HepG2 (cell line): ENCODE data around the gene ZNF629. TPM values are rescaled to one million over a fixed set of nuclear protein-coding genes. Genes with fewer than 3 reads are reported as not detected.
A peak's percentile ranks its signal among the peaks of the same experiment; 100 is the strongest.

ENCODE experiments used
- ETV6 ChIP-seq: sonication (generic); formaldehyde crosslinking; conservative IDR thresholded peaks from 2 replicates; pipeline ENCODE4 v1.4.0; 2020; ENCODE audit warnings: missing genetic modification reagents
- NFKBIZ ChIP-seq: IDR thresholded peaks from 2 replicates; pipeline ENCODE4 v1.6.1; 2018; ENCODE audit warnings: missing genetic modification reagents, missing compliant biosample characterization
- NR3C1 ChIP-seq: sonication (generic); formaldehyde crosslinking; IDR thresholded peaks from 2 replicates; pipeline ENCODE4 v1.4.0; 2020; ENCODE audit warnings: missing genetic modification reagents
- PCBP1 ChIP-seq: fragments of 200-400 bp; formaldehyde crosslinking; IDR thresholded peaks from 2 replicates; pipeline ENCODE4 v1.6.1; 2017; ENCODE audit warnings: mild to moderate bottlenecking, low read depth, low read length, borderline replicate concordance
- ZNF253 ChIP-seq: sonication (generic); formaldehyde crosslinking; IDR thresholded peaks from 2 replicates; pipeline ENCODE4 v1.8.0; 2022; ENCODE audit warnings: mild to moderate bottlenecking, missing genetic modification reagents, borderline replicate concordance
- ZNF337 ChIP-seq: sonication (generic); formaldehyde crosslinking; IDR thresholded peaks from 2 replicates; pipeline ENCODE4 v1.5.1; 2020; ENCODE audit warnings: missing genetic modification reagents, low read depth, mild to moderate bottlenecking, borderline replicate concordance
- ZNF446 ChIP-seq: sonication (generic); formaldehyde crosslinking; IDR thresholded peaks from 2 replicates; pipeline ENCODE4 v1.5.0; 2020; ENCODE audit warnings: mild to moderate bottlenecking, missing genetic modification reagents
- ZNF557 ChIP-seq: sonication (generic); formaldehyde crosslinking; IDR thresholded peaks from 2 replicates; pipeline ENCODE4 v1.4.0; 2020; ENCODE audit warnings: missing genetic modification reagents
- ZNF792 ChIP-seq: IDR thresholded peaks from 2 replicates; pipeline ENCODE4 v1.6.1; 2016
- ZSCAN21 ChIP-seq: sonication (generic); formaldehyde crosslinking; IDR thresholded peaks from 2 replicates; pipeline ENCODE4 v1.8.0; 2022; ENCODE audit warnings: mild to moderate bottlenecking, missing genetic modification reagents, moderate library complexity, borderline replicate concordance
- polyA plus RNA-seq, 8 experiments: library from polyadenylated mRNA; depleted of rRNA in 3 of 8; stranded (reverse) in 7 of 8; unstranded in 1 of 8; fragments of >200 nt; fragmentation: Illumina TruSeq in 4 of 8; extraction: Trizol in 4 of 8; gene quantifications; 2 replicates each; pipeline versions ENCODE4 v1.2.1 to v1.2.3, GENCODE V29; 2011 to 2016; ENCODE audit warnings: low read depth in 4 of 8, missing spikeins in 1 of 8, mixed read lengths in 1 of 8; ENCODE audit not compliant: insufficient read depth in 1 of 8
- total RNA-seq, 5 experiments: library from RNA; depleted of rRNA; stranded (reverse); fragments of >200 nt; fragmentation: Illumina TruSeq; extraction: Trizol; gene quantifications; 2 replicates each; pipeline ENCODE4 v1.2.3, GENCODE V29; 2016; ENCODE audit warnings: low read depth in 1 of 5
- TF ChIP-seq, protein P1 (sequence below): sonication (generic); formaldehyde crosslinking; IDR thresholded peaks from 2 replicates; pipeline ENCODE4 v1.4.0; 2020; ENCODE audit warnings: mild to moderate bottlenecking, missing genetic modification reagents
- TF ChIP-seq, protein P2 (sequence below): sonication (generic); formaldehyde crosslinking; IDR thresholded peaks from 2 replicates; pipeline ENCODE4 v1.4.0; 2020; ENCODE audit warnings: missing genetic modification reagents
- TF ChIP-seq, protein P3 (sequence below): fragments of 450-650 bp; IDR thresholded peaks from 2 replicates; pipeline ENCODE4 v1.6.1; 2017
- TF ChIP-seq, protein P4 (sequence below): sonication (generic); formaldehyde crosslinking; IDR thresholded peaks from 2 replicates; pipeline ENCODE4 v1.5.1; 2020; ENCODE audit warnings: missing genetic modification reagents, mild to moderate bottlenecking, borderline replicate concordance
- TF ChIP-seq, protein P5 (sequence below): sonication (generic); formaldehyde crosslinking; IDR thresholded peaks from 2 replicates; pipeline ENCODE4 v1.4.0; 2020; ENCODE audit warnings: low read depth, missing genetic modification reagents

ZNF629 gene
- total and polyA plus RNA-seq, 2 of the 13 experiments (the other 11 are each of a cell fraction or from before 2014, with no cell fraction given): 6.1 to 16.5 TPM

DNA sequence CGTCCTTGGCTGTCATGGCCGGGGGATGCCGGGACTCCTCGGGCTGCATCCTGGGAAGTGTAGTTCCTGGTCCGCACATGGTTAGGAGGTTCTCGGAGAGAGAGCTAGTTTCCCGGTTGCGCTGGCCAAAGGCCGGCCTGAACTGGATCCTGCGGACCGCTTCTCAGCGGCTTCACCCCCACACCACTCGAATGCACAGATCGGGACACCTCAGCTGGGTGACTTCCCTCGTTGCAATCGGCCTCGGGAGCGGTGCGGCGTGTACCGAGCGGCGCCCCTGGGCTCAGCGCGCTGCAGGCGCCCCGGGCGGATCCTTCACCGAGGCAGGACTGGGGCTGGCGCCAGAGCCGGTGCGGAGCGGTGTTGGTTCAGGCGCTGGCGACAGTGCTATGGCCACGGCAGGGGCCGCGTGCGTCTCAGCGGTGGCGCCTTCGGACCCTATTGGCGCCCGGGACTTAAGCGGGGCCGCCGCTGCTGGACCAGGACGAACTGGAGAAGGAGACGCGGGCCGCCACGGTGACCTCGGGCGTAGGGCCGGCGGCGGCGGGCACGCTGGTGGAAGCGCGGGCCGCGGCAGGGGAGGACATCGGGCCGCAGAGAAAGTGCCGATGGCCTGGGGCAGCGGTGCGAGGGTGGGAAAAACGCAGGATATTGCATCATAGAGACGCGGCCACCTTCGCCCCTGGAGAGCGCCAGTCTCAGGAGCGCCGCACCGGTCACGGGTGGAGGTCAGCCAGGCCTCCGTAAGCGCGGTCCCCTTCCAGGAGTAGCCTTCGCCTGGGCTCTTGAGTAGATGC, 11.4 kb downstream of the ZNF629 start (continued):
- TF ChIP-seq ZNF337 (CRISPR knock-in tag) (peak; percentile 97), ETV6 (CRISPR knock-in tag) (peak; percentile 63; the same call in 1 of the 2 replicates), PCBP1 (no peak; the same call in 1 of the 2 replicates), ZNF557 (CRISPR knock-in tag) (no peak; the same call in 1 of the 2 replicates), ZNF253 (peak; percentile 79; the same call in 1 of the 2 replicates), NFKBIZ (no peak), ZNF446 (CRISPR knock-in tag) (peak; percentile 91; the same call in 1 of the 2 replicates), ZNF792 (peak; percentile 70), NR3C1 (no peak), ZSCAN21 (peak; percentile 92)
- TF ChIP-seq, protein P1, sequence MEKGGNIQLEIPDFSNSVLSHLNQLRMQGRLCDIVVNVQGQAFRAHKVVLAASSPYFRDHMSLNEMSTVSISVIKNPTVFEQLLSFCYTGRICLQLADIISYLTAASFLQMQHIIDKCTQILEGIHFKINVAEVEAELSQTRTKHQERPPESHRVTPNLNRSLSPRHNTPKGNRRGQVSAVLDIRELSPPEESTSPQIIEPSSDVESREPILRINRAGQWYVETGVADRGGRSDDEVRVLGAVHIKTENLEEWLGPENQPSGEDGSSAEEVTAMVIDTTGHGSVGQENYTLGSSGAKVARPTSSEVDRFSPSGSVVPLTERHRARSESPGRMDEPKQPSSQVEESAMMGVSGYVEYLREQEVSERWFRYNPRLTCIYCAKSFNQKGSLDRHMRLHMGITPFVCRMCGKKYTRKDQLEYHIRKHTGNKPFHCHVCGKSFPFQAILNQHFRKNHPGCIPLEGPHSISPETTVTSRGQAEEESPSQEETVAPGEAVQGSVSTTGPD (CRISPR knock-in tag): no peak
- TF ChIP-seq, protein P2, sequence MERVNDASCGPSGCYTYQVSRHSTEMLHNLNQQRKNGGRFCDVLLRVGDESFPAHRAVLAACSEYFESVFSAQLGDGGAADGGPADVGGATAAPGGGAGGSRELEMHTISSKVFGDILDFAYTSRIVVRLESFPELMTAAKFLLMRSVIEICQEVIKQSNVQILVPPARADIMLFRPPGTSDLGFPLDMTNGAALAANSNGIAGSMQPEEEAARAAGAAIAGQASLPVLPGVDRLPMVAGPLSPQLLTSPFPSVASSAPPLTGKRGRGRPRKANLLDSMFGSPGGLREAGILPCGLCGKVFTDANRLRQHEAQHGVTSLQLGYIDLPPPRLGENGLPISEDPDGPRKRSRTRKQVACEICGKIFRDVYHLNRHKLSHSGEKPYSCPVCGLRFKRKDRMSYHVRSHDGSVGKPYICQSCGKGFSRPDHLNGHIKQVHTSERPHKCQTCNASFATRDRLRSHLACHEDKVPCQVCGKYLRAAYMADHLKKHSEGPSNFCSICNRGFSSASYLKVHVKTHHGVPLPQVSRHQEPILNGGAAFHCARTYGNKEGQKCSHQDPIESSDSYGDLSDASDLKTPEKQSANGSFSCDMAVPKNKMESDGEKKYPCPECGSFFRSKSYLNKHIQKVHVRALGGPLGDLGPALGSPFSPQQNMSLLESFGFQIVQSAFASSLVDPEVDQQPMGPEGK (CRISPR knock-in tag): peak; percentile 51
- TF ChIP-seq, protein P3, sequence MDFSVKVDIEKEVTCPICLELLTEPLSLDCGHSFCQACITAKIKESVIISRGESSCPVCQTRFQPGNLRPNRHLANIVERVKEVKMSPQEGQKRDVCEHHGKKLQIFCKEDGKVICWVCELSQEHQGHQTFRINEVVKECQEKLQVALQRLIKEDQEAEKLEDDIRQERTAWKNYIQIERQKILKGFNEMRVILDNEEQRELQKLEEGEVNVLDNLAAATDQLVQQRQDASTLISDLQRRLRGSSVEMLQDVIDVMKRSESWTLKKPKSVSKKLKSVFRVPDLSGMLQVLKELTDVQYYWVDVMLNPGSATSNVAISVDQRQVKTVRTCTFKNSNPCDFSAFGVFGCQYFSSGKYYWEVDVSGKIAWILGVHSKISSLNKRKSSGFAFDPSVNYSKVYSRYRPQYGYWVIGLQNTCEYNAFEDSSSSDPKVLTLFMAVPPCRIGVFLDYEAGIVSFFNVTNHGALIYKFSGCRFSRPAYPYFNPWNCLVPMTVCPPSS: no peak
- TF ChIP-seq, protein P4, sequence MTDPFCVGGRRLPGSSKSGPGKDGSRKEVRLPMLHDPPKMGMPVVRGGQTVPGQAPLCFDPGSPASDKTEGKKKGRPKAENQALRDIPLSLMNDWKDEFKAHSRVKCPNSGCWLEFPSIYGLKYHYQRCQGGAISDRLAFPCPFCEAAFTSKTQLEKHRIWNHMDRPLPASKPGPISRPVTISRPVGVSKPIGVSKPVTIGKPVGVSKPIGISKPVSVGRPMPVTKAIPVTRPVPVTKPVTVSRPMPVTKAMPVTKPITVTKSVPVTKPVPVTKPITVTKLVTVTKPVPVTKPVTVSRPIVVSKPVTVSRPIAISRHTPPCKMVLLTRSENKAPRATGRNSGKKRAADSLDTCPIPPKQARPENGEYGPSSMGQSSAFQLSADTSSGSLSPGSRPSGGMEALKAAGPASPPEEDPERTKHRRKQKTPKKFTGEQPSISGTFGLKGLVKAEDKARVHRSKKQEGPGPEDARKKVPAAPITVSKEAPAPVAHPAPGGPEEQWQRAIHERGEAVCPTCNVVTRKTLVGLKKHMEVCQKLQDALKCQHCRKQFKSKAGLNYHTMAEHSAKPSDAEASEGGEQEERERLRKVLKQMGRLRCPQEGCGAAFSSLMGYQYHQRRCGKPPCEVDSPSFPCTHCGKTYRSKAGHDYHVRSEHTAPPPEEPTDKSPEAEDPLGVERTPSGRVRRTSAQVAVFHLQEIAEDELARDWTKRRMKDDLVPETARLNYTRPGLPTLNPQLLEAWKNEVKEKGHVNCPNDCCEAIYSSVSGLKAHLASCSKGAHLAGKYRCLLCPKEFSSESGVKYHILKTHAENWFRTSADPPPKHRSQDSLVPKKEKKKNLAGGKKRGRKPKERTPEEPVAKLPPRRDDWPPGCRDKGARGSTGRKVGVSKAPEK (CRISPR knock-in tag): no peak
- TF ChIP-seq, protein P5, sequence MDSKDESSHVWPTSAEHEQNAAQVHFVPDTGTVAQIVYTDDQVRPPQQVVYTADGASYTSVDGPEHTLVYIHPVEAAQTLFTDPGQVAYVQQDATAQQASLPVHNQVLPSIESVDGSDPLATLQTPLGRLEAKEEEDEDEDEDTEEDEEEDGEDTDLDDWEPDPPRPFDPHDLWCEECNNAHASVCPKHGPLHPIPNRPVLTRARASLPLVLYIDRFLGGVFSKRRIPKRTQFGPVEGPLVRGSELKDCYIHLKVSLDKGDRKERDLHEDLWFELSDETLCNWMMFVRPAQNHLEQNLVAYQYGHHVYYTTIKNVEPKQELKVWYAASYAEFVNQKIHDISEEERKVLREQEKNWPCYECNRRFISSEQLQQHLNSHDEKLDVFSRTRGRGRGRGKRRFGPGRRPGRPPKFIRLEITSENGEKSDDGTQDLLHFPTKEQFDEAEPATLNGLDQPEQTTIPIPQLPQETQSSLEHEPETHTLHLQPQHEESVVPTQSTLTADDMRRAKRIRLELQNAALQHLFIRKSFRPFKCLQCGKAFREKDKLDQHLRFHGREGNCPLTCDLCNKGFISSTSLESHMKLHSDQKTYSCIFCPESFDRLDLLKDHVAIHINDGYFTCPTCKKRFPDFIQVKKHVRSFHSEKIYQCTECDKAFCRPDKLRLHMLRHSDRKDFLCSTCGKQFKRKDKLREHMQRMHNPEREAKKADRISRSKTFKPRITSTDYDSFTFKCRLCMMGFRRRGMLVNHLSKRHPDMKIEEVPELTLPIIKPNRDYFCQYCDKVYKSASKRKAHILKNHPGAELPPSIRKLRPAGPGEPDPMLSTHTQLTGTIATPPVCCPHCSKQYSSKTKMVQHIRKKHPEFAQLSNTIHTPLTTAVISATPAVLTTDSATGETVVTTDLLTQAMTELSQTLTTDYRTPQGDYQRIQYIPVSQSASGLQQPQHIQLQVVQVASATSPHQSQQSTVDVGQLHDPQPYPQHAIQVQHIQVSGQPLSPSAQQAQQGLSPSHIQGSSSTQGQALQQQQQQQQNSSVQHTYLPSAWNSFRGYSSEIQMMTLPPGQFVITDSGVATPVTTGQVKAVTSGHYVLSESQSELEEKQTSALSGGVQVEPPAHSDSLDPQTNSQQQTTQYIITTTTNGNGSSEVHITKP: peak; percentile 18
